GM18499 (cell line): ENCODE data around the gene RIMBP2.

Source experiments
- ATAC-seq: cut with Tn5 transposase; IDR thresholded peaks from one replicate; pipeline ENCODE4 v1.9.1; 2021; ENCODE audit warnings: moderate number of reproducible peaks; ENCODE audit not compliant: insufficient read depth, unreplicated experiment

RIMBP2 gene

GRCh38 chr12:130559806-130560205 lies 156.3 kb downstream of the RIMBP2 start:
- no peak for ATAC-seq

- ATAC-seq: no peak
Observed at GRCh38 chr12:130557886-130558765, 158.0 kb downstream of the RIMBP2 start.

- ATAC-seq: no peak
Observed at GRCh38 chr12:130557201-130557600, 158.9 kb downstream of the RIMBP2 start.

GRCh38 chr12:130556486-130557055 lies 159.5 kb downstream of the RIMBP2 start:
- no peak for ATAC-seq

GRCh38 chr12:130555628-130556485 lies 160.2 kb downstream of the RIMBP2 start:
- ATAC-seq: no peak

GRCh38 chr12:130555221-130555620 lies 160.9 kb downstream of the RIMBP2 start:
- no peak for ATAC-seq

GRCh38 chr12:130552483-130552996 lies 163.6 kb downstream of the RIMBP2 start:
- no peak for ATAC-seq

GRCh38 chr12:130549361-130549760 lies 166.7 kb downstream of the RIMBP2 start:
- no peak for ATAC-seq

GRCh38 chr12:130547480-130548155 lies 168.5 kb downstream of the RIMBP2 start:
- no peak for ATAC-seq

- ATAC-seq: no peak
Observed at GRCh38 chr12:130546494-130546893, 169.6 kb downstream of the RIMBP2 start.

GRCh38 chr12:130545475-130545874 lies 170.6 kb downstream of the RIMBP2 start:
- no peak for ATAC-seq

- no peak for ATAC-seq
Observed at GRCh38 chr12:130540376-130540775, 175.7 kb downstream of the RIMBP2 start.

- ATAC-seq: no peak
Observed at GRCh38 chr12:130538343-130539095, 177.6 kb downstream of the RIMBP2 start.

- no peak for ATAC-seq
Observed at GRCh38 chr12:130537655-130538054, 178.4 kb downstream of the RIMBP2 start.

GRCh38 chr12:130537051-130537450 lies 179.0 kb downstream of the RIMBP2 start:
- no peak for ATAC-seq

GRCh38 chr12:130530429-130530828 lies 185.7 kb downstream of the RIMBP2 start:
- ATAC-seq: no peak

GRCh38 chr12:130529781-130530180 lies 186.3 kb downstream of the RIMBP2 start:
- no peak for ATAC-seq

GRCh38 chr12:130527239-130527638 lies 188.9 kb downstream of the RIMBP2 start:
- no peak for ATAC-seq

- ATAC-seq: no peak
Observed at GRCh38 chr12:130526813-130527212, 189.3 kb downstream of the RIMBP2 start.
